GM11168 (cell line): Measurements from ENCODE around the gene HDAC4.

Experiments
- in situ Hi-C: fragments of 300-500 bp; cut with MboI; formaldehyde crosslinking; loops from one replicate; pipeline ENCODE4 v1.12.0; 2022; ENCODE audit warnings: low sequenced_read_pairs; ENCODE audit not compliant: unreplicated experiment

The HDAC4 gene

DNA sequence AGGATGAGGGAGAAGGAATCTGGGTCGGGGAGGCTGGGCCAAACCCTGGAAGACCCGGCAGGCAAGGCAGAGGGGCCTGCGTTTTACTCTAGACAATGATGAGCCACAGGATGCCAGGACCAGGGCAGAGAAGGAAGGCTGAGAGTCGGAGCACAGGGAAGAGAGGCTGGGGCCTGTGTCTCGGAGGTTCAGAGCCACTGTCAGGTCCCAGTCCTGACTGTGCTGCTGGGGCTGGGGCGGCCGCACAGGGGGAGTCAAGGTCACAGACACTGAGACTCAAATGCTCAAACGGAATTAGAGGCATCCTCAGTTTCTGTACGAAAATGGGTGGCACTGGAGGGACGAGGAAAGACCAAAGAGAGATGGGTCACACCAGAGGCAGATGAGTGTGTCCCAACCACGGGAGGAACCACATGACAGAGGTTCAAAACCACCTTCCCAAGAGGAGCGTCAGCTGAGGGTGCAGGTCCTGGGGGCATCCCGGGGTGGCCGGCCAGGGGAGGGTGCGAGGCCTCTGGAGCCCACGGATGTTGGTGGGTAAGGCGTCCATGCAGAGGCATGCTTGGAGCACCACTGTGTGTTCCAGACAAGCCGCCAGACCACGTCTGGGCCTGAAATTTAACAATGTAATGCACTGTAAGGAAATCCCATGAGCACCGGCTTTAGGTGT is 14.7 kb downstream of the HDAC4 start:
- in situ Hi-C loops, result no loop called here

DNA sequence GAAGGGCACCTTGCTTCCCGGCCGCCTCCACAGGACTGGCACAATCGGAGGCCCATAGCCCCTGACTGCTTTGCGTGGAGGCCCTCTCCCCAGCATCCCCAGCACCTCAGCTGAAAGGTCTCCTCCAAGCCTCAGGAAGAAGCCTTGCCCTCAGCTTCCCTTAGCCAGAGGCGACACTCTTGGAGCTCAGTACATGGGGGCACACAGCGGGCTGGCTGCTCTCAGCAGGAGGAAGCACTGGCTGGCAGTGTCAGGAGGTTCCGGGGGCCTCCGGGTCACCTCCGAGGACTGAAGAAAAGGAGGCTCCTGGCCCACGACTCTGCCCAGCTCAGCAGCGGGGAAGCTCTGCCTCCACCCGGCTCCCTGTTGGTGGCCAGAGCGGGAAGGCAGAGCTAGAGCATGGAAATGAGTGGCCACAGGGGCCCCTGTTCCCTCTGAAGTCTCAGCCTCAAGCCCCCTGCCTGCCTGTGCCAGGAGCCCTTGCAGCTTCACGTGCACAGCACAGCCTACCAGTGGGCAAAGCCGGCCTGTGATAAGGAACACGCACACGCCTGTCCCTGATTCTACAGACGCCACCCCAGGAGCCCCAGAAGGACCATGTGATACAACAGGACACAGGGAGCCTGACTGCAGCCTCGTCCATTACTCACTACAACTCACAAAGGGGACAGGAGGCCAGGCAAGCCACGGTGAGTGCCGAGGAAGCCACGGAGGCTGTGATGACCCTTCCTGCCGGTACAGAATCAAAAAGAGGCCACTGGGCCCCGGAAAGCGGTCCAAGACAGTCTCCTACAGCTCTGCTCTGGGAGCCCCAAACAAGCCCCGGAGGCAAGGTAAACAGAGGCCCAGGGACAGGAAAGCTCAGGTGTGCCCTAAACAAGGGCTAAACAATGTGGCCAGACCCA is 15.5 kb downstream of the HDAC4 start:
- in situ Hi-C loops, result no loop called here

DNA sequence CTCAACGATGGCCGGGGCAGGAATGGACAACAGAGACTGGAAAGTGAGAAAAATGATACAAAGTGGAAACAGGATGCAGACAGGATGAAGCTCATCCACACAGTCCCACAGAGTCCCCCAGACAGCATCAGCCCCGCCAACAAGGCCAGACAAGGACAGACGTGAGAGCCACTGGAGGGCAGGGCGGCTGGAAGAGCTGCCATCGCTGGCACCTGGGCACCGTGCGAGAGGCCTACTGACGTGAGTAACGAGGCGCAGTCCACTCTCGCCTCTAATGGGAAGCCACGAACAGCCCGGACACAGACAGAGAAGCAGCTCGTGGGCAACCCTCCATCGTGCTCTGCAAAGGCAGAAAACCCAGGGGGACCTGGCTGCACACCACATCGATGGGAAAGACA is 17.1 kb downstream of the HDAC4 start:
- in situ Hi-C loops, result no loop called here

- in situ Hi-C loops, result no loop called here
Measured at GRCh38 chr2:239383036-239383758, 17.6 kb downstream of the HDAC4 start.

DNA sequence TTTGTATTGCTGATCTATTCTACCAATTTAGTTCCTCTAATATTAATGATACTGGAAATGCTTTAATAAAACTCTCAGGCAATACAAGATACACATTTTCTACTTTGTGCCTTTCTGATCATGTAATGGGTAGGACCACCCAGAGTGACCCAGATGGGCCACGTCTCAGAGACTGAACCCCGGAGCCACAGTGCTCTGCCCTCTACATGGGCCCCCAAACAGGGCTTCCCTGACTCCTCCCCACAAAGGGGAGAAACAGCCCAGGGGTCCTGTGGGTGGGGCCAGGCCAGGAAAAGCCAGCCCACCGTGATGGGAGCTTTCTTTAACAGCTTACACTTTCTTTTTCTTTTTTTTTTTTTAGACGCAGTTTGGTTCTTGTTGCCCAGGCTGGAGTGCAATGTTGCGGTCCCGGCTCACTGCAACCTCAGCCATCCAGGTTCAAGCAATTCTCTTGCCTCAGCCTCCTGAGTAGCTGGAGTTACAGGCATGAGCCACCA is 18.4 kb downstream of the HDAC4 start:
- in situ Hi-C loops, result no loop called here

DNA sequence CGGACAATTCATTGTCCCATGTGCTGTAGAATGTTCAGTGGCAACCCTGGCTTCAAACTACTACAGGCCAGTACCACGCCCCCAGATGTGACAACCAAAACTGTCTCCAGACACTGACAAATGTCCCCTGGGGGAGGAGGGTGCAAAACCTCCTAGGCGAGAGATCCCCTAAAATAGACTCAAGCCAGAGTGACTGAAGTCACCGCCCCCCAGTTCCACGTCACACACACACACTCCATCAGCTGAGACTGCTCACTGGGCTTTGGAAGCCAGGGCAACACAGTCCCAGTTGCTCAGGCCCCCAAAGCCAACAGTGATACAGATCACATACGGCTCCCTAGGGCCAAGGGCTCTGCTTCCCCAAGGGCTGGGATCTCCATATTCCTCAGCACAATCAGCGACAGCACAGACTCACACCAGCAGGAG is 19.1 kb downstream of the HDAC4 start:
- in situ Hi-C loops, result no loop called here

DNA sequence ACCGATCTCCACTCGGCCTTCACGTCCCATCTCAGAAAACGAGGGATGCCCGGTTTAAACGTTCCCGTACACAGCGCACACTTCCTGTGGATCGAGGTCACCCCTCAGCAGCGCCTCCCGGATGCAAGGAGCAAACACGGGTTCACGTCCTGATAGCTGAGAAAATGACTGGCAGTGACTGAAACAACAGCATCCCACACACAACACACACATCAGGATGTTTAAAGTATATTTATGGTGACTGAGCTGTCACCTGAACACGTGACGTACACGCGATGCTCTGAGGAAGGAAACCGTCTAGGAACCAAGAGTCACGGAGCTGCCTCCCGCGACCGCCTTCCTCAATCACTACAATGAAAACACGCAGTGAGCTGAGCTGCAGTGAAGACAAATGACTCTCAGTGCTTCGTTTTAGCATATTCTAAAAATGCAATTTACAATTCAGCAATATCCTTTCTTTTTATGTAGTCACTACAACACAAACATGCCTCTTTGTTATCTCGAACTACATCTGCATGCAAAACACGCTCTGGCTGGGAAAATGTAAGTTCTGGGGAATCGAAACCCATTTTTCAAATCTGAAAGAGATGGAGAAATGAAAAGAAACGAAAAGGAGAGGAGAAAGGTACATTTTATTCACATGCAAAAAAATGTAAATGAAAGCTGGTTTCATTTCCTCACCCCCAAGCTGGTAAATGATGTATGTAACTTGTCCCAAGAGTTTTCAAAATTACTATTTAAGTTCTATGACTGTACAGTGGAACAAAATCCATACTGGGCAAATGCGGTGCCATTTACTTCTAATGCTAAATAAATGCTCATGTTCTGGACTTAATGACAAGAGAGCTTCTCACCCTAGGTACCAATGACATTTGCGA is 19.8 kb downstream of the HDAC4 start:
- in situ Hi-C loops, result no loop called here

DNA sequence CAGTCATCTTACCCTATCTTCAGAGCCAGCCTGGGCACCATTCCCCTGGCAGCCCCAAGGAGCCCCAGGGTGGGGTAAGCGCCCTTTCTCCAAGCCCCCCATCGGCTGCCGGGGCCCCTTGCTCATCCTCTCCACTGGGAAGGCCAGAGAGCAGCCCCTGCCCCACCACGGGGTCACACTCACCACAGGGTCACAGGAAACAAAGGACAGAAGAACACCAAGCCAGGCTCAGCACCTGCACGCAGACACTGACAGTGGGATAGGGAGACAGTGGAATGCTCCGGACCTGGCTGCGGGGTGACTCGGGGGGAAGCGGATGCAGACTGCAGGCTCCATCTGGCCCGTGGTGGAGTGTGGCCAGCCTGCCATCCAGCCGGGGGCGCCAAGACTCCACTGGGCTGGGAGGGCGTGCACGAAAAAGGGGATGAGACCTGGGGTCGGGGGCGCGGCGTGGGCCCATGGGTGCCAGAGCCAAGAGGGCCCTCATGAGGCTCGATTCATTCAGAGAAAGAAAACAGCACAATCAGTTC is 21.1 kb downstream of the HDAC4 start:
- in situ Hi-C loops, result no loop called here

GRCh38 chr2:239378918-239379640 is 21.7 kb downstream of the HDAC4 start:
- in situ Hi-C loops, result no loop called here

DNA sequence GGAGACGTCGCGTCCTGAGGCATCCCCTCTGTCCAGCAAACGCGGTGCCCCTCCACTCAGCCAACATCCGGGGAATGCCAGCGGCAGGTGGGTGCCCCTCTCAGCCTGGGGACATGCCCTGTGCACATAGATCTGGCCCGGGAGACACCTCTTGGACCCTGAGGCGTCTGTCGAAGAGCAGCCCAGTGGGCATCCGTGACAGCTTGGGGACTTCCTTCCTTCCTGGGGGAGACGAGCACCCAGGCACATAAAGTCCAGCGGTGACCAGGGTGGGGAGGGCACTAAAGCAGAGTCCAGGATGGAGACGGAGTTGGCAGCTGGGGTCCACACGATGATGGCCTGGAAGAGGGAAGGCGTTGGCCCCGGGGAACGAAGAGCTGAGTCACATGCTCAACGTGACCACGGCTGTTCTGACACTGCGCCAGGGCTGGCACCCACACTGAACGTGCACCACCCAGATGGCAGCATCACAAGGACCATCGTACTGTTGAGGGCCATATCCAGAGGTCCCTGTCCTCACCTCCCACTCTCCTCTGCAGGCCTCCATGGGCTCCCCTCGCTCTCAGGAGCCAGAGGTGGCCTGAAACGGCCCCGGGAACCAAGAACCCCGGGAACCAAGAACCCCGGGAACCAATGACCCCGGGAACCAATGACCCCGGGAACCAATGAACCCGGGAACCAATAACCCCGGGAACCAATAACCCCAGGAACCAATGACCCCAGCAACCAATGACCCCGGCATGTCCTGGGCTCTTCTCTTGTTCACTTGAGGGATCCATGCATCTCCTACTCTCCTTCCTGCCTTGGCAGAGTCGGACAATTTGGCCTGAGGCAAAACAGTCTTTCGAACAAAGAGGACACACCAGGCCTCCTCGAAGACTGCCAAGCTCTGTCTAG is 22.6 kb downstream of the HDAC4 start:
- in situ Hi-C loops, result no loop called here

DNA sequence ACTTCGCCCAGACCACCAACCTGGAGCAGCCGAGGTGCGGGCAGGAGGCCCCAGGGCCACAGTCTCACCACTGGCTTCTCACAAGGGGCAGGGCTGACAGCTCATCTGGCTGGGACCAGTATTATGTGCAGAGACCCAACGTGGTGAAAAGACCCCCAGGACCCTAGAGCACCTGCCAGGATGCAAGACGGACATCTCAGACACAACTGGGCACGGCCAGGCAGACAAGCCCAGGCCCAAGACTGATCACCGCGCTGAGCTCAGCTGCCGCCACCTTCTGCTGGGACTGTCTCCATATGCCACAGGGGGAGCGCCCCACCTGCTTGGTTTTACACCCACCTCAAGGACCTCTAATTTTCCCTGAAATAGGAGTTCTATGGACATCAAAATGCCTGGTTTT is 23.2 kb downstream of the HDAC4 start:
- in situ Hi-C loops, result no loop called here

DNA sequence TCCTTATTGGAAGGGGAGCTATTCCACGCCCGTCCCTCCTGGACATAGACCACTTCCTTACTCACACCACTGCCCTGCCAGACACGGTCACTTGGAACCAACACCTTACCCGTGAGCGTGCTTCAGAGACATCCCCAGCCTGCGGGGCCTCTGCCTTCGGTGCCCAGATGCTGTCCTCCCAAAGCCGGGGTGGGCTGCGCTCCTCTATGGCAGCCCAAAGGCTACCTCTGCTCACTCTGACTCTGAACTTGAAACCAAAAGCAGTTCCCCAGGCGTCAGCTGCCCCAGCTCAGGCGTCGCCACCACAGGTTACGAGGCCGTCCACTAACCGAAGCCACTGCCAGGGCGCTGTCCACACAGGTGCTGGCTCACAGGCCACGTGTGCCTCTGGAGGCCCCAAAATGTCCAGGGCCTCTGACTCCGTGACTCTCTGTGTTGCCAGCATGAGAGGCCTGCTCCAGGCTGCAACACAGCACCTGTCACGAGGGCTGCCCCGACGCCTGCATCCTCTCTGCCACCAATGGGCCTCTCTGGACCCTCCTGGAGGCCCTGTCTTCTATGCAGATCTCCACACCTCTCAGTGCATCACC is 23.8 kb downstream of the HDAC4 start:
- in situ Hi-C loops, result no loop called here

DNA sequence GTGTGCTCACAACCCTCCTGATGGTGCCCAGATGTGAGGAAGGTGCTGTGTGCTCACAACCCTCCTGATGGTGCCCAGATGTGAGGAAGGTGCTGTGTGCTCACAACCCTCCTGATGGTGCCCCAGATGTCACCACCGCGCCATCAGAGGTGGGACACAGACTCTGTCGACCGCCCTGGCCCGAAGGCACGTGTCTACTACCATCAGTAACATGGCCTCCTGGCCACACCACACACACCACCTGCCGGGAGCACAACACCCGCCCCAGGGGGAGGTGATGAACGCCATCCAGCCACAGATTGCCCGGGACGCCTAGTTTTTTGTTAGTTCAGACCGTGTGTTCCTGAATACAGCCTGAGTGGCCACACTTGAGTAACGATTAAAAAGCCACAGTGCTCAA is 24.5 kb downstream of the HDAC4 start:
- in situ Hi-C loops, result no loop called here

DNA sequence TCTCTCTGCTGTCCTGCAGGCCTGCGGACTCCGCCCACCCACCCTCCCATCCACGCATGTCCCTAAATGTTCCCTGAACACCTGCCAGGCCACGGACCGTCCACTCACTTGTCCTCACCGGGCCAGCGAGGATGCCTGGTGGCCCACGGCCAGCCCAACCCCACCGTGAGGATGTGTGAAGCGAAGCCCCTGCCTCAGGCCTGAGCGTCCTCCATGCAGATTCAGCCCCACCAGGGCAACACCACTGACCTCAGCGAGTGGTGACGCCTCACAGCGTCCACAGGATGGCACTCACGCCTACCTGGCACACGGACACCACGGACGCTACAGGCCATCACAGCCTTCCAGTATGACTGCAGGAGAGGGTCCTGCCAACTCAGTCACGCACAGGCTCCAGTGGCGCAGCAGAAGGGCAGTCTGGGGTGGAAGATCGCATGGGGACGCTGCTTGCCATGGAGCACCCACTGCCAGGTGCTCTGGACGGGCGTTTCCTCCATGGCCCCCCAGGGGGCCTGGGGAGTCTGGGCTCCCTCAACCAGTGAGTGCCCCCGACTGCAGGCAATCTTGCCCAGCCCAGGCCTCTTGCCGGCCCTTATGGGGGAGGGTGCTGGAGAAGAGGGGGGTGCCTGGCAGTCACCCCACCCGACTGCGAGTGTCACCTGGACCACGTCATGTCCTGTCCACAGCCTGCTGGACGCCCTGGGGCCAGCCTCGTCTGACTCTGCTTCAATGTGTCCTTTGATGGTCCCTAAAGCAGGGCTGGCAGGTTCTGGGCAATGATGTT is 25.4 kb downstream of the HDAC4 start:
- in situ Hi-C loops, result no loop called here

DNA sequence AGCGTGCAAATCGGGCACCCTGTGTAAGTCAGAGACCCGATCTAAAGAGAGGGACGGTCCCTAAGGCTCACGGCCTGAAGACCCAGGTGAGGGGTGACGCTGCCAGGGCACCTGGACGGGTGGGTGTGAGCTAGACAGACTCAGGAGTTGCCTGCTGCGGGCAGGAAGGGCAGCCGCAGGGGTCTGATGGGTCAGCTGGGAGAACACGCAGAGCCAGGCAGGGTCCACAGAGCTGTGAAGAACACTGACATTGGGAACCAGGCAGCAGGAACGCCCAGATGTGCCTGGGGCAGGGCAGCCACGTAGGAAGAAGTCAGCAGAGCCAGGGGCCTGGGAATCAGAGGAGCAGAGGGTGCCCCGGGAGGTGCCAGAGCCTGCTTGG is 25.9 kb downstream of the HDAC4 start:
- in situ Hi-C loops, result no loop called here

DNA sequence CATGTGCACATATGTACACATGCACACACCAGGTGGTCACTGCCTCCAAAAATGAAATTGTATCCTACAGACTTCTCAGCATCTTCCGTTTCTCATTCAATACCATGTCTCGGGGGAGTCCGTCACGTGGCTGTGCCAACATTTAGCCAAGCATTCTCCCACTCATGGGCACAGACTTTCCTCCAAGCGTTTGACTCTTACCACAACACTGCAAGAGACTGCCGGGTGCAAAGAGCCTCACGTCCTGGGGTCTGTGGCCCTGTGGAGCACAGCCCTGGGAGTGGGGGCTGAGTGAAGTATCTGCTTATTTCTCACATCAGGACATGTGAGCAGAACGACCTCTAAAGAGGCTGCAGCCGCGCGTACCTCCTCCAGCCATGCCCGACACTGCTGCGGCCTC is 28.0 kb downstream of the HDAC4 start:
- in situ Hi-C loops, result no loop called here
